Measurements from ENCODE around the gene NTRK3. TPM values are rescaled to one million over a fixed set of nuclear protein-coding genes. Genes with fewer than 3 reads are reported as not detected.

The NTRK3 gene
- total RNA-seq, 1 experiment from 2014 or later: not detected

DNA sequence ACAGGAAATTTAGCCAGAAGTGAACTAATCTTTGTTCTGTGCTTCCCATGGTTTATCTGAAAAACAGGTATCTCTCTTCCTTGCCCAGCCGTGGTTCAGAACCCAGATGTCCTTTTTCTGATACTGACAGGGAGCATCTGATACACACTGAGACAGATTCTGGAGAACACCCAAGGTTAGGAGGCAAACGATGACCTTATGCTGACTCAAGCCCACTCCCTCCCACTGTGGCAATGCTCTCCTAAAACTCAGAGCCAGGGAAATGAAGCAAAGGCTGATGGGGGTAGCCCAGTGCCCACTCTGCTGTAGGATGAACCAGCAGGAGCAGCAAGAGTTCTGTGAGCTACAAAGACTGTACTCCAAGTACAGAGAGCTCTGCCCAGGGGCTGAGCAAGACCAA is 225.1 kb downstream of the NTRK3 start:
- Histone ChIP-seq H3K9me2 (replicated peaks; ENCODE audit: low read length) (no peaks in the 10 kb centered on the region), H3K27ac (ENCODE audit: low read length) (no peak overlapping the region), H2AFZ (ENCODE audit: low read length) (no peak overlapping the region), H4K20me1 (ENCODE audit: low read length) (no peaks in the 10 kb centered on the region), H3K36me3 (ENCODE audit: low read depth, low read length) (no peaks in the 10 kb centered on the region), H3K4me1 (ENCODE audit: insufficient read depth, low read length) (no peaks in the 10 kb centered on the region), H3K9me3 (ENCODE audit: low read length) (no peaks in the 10 kb centered on the region), H3F3A (ENCODE audit: low read length, unreplicated experiment) (no peaks in the 10 kb centered on the region), H3K4me2 (ENCODE audit: low read length) (no peak overlapping the region), H3K4me3 (ENCODE audit: low read length) (no peak overlapping the region), H3K79me2 (ENCODE audit: low read length) (no peaks in the 10 kb centered on the region), H3K9ac (ENCODE audit: low read length) (no peak overlapping the region), H3K27me3 (ENCODE audit: low read length) (no peaks in the 10 kb centered on the region)
- no peak for DNase-seq
- ATAC-seq: no peak
- intact Hi-C loops (cut with micrococcal nuclease): no loop called here
- no TSS peak for BruUV-seq (replicated peaks)
- POLR2A ChIA-PET (ENCODE audit: unreplicated experiment): no interaction called here
- CTCF ChIA-PET: no interaction called here
- no peak for TF ChIP-seq CTCF (conservative IDR thresholded peaks at IDR 0.05; ENCODE audit: low read depth, low read length)
- TF ChIP-seq EZH2 (IDR thresholded peaks at IDR 0.05; ENCODE audit: low read length, unreplicated experiment): no peak
- no peak for TF ChIP-seq EZH2phosphoT487 (IDR thresholded peaks at IDR 0.05; ENCODE audit: borderline replicate concordance, low read length)

DNA sequence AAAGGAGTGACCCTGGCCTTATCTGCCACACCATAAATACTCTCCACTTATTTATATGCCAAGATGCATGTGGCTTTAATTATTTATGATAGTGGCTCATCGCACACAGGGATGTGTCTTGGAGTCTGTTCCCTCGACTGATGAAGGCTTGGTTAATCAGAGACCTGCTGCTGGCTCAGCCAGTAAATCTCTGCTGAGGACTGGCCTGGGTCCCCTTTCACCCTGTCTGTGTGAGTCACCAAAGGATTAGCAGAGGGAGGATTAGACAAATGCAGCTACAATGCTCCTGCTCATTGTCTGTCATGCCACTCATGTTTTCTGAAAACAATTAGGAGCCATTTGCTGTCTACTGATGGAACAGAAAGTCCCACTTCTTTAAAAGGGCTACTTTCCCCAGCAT is 226.8 kb downstream of the NTRK3 start:
- no peaks in the 10 kb centered on the region for H3K27me3 ChIP-seq (ENCODE audit: low read length)
- H3K79me2 ChIP-seq (ENCODE audit: low read length): no peaks in the 10 kb centered on the region
- no peaks in the 10 kb centered on the region for H3K36me3 ChIP-seq (ENCODE audit: low read depth, low read length)
- no peak overlapping the region for H3K27ac ChIP-seq (ENCODE audit: low read length)
- no peak overlapping the region for H3K4me3 ChIP-seq (ENCODE audit: low read length)
- TF ChIP-seq EZH2 (IDR thresholded peaks at IDR 0.05; ENCODE audit: low read length, unreplicated experiment) (no peak), EZH2phosphoT487 (IDR thresholded peaks at IDR 0.05; ENCODE audit: borderline replicate concordance, low read length) (no peak), CTCF (conservative IDR thresholded peaks at IDR 0.05; ENCODE audit: low read depth, low read length) (no peak)
- no peak overlapping the region for H3K9ac ChIP-seq (ENCODE audit: low read length)
- POLR2A ChIA-PET (ENCODE audit: unreplicated experiment): no interaction called here
- no TSS peak for BruUV-seq (replicated peaks)
- H3F3A ChIP-seq (ENCODE audit: low read length, unreplicated experiment): no peaks in the 10 kb centered on the region
- H3K4me2 ChIP-seq (ENCODE audit: low read length): no peak overlapping the region
- no peaks in the 10 kb centered on the region for H3K4me1 ChIP-seq (ENCODE audit: insufficient read depth, low read length)
- H3K9me3 ChIP-seq (ENCODE audit: low read length): no peaks in the 10 kb centered on the region
- CTCF ChIA-PET: no interaction called here
- ATAC-seq (no peak), DNase-seq (no peak)
- H2AFZ ChIP-seq (ENCODE audit: low read length): no peak overlapping the region
- no peaks in the 10 kb centered on the region for H3K9me2 ChIP-seq (replicated peaks; ENCODE audit: low read length)
- no peaks in the 10 kb centered on the region for H4K20me1 ChIP-seq (ENCODE audit: low read length)
- intact Hi-C loops (cut with micrococcal nuclease): no loop called here

- Histone ChIP-seq H3K9ac (ENCODE audit: low read length) (no peak overlapping the region), H3F3A (ENCODE audit: low read length, unreplicated experiment) (no peaks in the 10 kb centered on the region), H3K4me2 (ENCODE audit: low read length) (no peak overlapping the region), H2AFZ (ENCODE audit: low read length) (no peak overlapping the region), H3K9me3 (ENCODE audit: low read length) (no peaks in the 10 kb centered on the region), H3K9me2 (replicated peaks; ENCODE audit: low read length) (no peaks in the 10 kb centered on the region), H3K79me2 (ENCODE audit: low read length) (no peaks in the 10 kb centered on the region), H3K4me1 (ENCODE audit: insufficient read depth, low read length) (no peaks in the 10 kb centered on the region), H4K20me1 (ENCODE audit: low read length) (no peaks in the 10 kb centered on the region), H3K27ac (ENCODE audit: low read length) (no peak overlapping the region), H3K36me3 (ENCODE audit: low read depth, low read length) (no peaks in the 10 kb centered on the region), H3K27me3 (ENCODE audit: low read length) (no peaks in the 10 kb centered on the region), H3K4me3 (ENCODE audit: low read length) (no peak overlapping the region)
- CTCF ChIA-PET: no interaction called here
- no peak for DNase-seq
- no peak for ATAC-seq
- no TSS peak for BruUV-seq (replicated peaks)
- intact Hi-C loops (cut with micrococcal nuclease): no loop called here
- TF ChIP-seq CTCF (conservative IDR thresholded peaks at IDR 0.05; ENCODE audit: low read depth, low read length) (no peak), EZH2phosphoT487 (IDR thresholded peaks at IDR 0.05; ENCODE audit: borderline replicate concordance, low read length) (no peak), EZH2 (IDR thresholded peaks at IDR 0.05; ENCODE audit: low read length, unreplicated experiment) (no peak)
- POLR2A ChIA-PET (ENCODE audit: unreplicated experiment): no interaction called here
Measured at GRCh38 chr15:88028024-88028423, 228.5 kb downstream of the NTRK3 start.

All from PC-3 (cell line).